ENCODE data around the gene ARHGDIG. TPM values are rescaled to one million over a fixed set of nuclear protein-coding genes. Genes with fewer than 3 reads are reported as not detected.
A peak's percentile ranks its signal among the peaks of the same experiment; 100 is the strongest.

ARHGDIG gene
- total and polyA plus RNA-seq, 8 donors, result 3.1 to 50.4 (median 9.6) TPM; not detected in 1

GRCh38 chr16:270381-271255 lies 9.8 kb upstream of the ARHGDIG start:
- peaks cover 12 to 38% (median 32%) of the 10 kb centered on the region in 4 donors for H3K4me1 ChIP-seq
- WGBS, 5 donors, result 87 to 93% (median 92%) methylated on average over 23 to 34 of the region's 34 CpGs
- DNase-seq, result peak in 1 of 2 donors; percentile 1
- intact Hi-C loops (cut with DNase I; ENCODE audit: low total_unique reads), result no loop called here
- H3K27me3 ChIP-seq, result peaks cover 0 to 25% (median 8%) of the 10 kb centered on the region in 3 donors
- H3K4me3 ChIP-seq, result no peak overlapping the region
- H3K36me3 ChIP-seq, result peaks cover 0 to 3% (median 2%) of the 10 kb centered on the region in 4 donors
- no peak for TF ChIP-seq EP300 (IDR thresholded peaks at IDR 0.05)
- no peak for TF ChIP-seq CTCF (IDR thresholded peaks at IDR 0.05)
- TF ChIP-seq POLR2AphosphoS5 (IDR thresholded peaks at IDR 0.05), result no peak
- no peaks in the 10 kb centered on the region for H3K9me3 ChIP-seq
- H3K27ac ChIP-seq, result no peak overlapping the region

GRCh38 chr16:272633-273546 lies 7.5 kb upstream of the ARHGDIG start:
- no peak for DNase-seq
- no peak for TF ChIP-seq CTCF (IDR thresholded peaks at IDR 0.05)
- no peak for TF ChIP-seq EP300 (IDR thresholded peaks at IDR 0.05)
- no peak for TF ChIP-seq POLR2A (IDR thresholded peaks at IDR 0.05)
- no peak for TF ChIP-seq POLR2AphosphoS5 (IDR thresholded peaks at IDR 0.05)
- Histone ChIP-seq H3K36me3 (no peaks in the 10 kb centered on the region), H3K27ac (no peak overlapping the region), H3K4me1 (peaks cover 12 to 39% (median 31%) of the 10 kb centered on the region in 4 donors), H3K4me3 (no peak overlapping the region), H3K27me3 (peaks cover 0 to 39% (median 8%) of the 10 kb centered on the region in 3 donors), H3K9me3 (no peaks in the 10 kb centered on the region)
- WGBS, 5 donors, result 80 to 82% (median 81%) methylated on average over 21 to 36 of the region's 36 CpGs
- intact Hi-C loops (cut with DNase I; ENCODE audit: low total_unique reads), result no loop called here

GRCh38 chr16:273547-274421 lies 6.6 kb upstream of the ARHGDIG start:
- Histone ChIP-seq H3K4me3 (no peak overlapping the region), H3K9me3 (no peaks in the 10 kb centered on the region), H3K27me3 (peaks cover 0 to 39% (median 8%) of the 10 kb centered on the region in 3 donors), H3K36me3 (no peaks in the 10 kb centered on the region), H3K27ac (no peak overlapping the region), H3K4me1 (peaks cover 12 to 31% (median 27%) of the 10 kb centered on the region in 4 donors)
- intact Hi-C loops (cut with DNase I; ENCODE audit: low total_unique reads), result no loop called here
- no peak for TF ChIP-seq CTCF (IDR thresholded peaks at IDR 0.05)
- TF ChIP-seq POLR2AphosphoS5 (IDR thresholded peaks at IDR 0.05), result no peak
- no peak for TF ChIP-seq POLR2A (IDR thresholded peaks at IDR 0.05)
- no peak for TF ChIP-seq EP300 (IDR thresholded peaks at IDR 0.05)
- 32 to 68% (median 55%) methylated on average over 11 to 30 of the region's 30 CpGs for WGBS, 5 donors
- DNase-seq, result peak; percentile 63 to 68
